Measurements from ENCODE around the gene TMC7. TPM values are rescaled to one million over a fixed set of nuclear protein-coding genes. Genes with fewer than 3 reads are reported as not detected.

Gene TMC7
- total RNA-seq, 1 donor from 2014 or later, result 1.4 TPM

- H3K36me3 Mint-ChIP-seq, result no peaks in the 10 kb centered on the region
- no peak overlapping the region for H3K27ac Mint-ChIP-seq
- no peaks in the 10 kb centered on the region for H3K4me1 Mint-ChIP-seq (ENCODE audit: unreplicated experiment)
- TF ChIP-seq CTCF (conservative IDR thresholded peaks at IDR 0.05), result no peak
- peaks cover 3% of the 10 kb centered on the region for H3K27me3 Mint-ChIP-seq
- DNase-seq (ENCODE audit: extremely low spot score, unreplicated experiment), result no peak
- H3K9me3 Mint-ChIP-seq, result no peaks in the 10 kb centered on the region
- H3K4me3 Mint-ChIP-seq, result no peak overlapping the region
Measured at GRCh38 chr16:18942061-18942460, 41.7 kb upstream of the TMC7 start.

- Mint-ChIP-seq H3K36me3 (no peaks in the 10 kb centered on the region), H3K27me3 (no peaks in the 10 kb centered on the region), H3K4me3 (no peak overlapping the region), H3K27ac (no peak overlapping the region), H3K4me1 (ENCODE audit: unreplicated experiment) (no peaks in the 10 kb centered on the region), H3K9me3 (no peaks in the 10 kb centered on the region)
- no peak for DNase-seq (ENCODE audit: extremely low spot score, unreplicated experiment)
- TF ChIP-seq CTCF (conservative IDR thresholded peaks at IDR 0.05), result no peak
Measured at GRCh38 chr16:18943414-18943813, 40.3 kb upstream of the TMC7 start.

- Mint-ChIP-seq H3K36me3 (no peaks in the 10 kb centered on the region), H3K27ac (no peak overlapping the region), H3K9me3 (no peaks in the 10 kb centered on the region), H3K27me3 (no peaks in the 10 kb centered on the region), H3K4me1 (ENCODE audit: unreplicated experiment) (no peaks in the 10 kb centered on the region), H3K4me3 (no peak overlapping the region)
- DNase-seq (ENCODE audit: extremely low spot score, unreplicated experiment), result no peak
- no peak for TF ChIP-seq CTCF (conservative IDR thresholded peaks at IDR 0.05)
Measured at GRCh38 chr16:18945233-18945632, 38.5 kb upstream of the TMC7 start.

- Mint-ChIP-seq H3K9me3 (no peaks in the 10 kb centered on the region), H3K27ac (no peak overlapping the region), H3K4me3 (no peak overlapping the region), H3K27me3 (no peaks in the 10 kb centered on the region), H3K36me3 (no peaks in the 10 kb centered on the region), H3K4me1 (ENCODE audit: unreplicated experiment) (no peaks in the 10 kb centered on the region)
- no peak for TF ChIP-seq CTCF (conservative IDR thresholded peaks at IDR 0.05)
- no peak for DNase-seq (ENCODE audit: extremely low spot score, unreplicated experiment)
Measured at GRCh38 chr16:18948372-18949020, 35.2 kb upstream of the TMC7 start.

- no peaks in the 10 kb centered on the region for H3K9me3 Mint-ChIP-seq
- H3K36me3 Mint-ChIP-seq, result no peaks in the 10 kb centered on the region
- no peaks in the 10 kb centered on the region for H3K4me1 Mint-ChIP-seq (ENCODE audit: unreplicated experiment)
- no peak overlapping the region for H3K27ac Mint-ChIP-seq
- no peak for DNase-seq (ENCODE audit: extremely low spot score, unreplicated experiment)
- TF ChIP-seq CTCF (conservative IDR thresholded peaks at IDR 0.05), result no peak
- no peak overlapping the region for H3K4me3 Mint-ChIP-seq
- no peaks in the 10 kb centered on the region for H3K27me3 Mint-ChIP-seq
Measured at GRCh38 chr16:18950469-18951185, 33.1 kb upstream of the TMC7 start.
